ENCODE measurements around the gene APEH.
"Not testable (repeated sequence)": the region's sequence is repeated elsewhere in the genome, so short reads cannot be mapped to it uniquely, and the experiment has no call there.

The APEH gene

GRCh38 chr3:49667701-49668413 lies 6.3 kb upstream of the APEH start:
- DNase-seq: no peak

- no peak for DNase-seq
These were observed 5.7 kb upstream of the APEH start for GRCh38 chr3:49668414-49668797.

- no peak for DNase-seq
These were observed 5.3 kb upstream of the APEH start for GRCh38 chr3:49668861-49669260.

GRCh38 chr3:49669352-49669751 lies 4.8 kb upstream of the APEH start:
- no peak for DNase-seq

DNA sequence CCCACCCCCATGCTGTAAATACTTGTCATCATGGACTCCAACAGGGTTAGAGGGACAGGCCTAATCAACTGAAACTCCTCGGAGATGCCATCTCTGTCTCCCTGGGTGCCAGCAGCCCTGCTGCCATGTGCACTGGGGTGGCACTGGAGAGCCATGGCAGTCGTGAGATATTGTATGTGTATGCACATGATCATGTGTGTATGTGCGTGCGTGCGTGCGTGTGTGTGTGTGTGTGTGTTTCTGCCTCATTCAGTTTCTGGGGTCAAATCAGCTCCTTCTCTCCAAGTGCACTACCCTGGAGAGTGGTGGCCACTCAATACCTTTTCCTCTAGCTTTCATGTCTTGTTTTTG lies 3.2 kb upstream of the APEH start:
- DNase-seq: no peak

GRCh38 chr3:49671291-49672288 lies 2.6 kb upstream of the APEH start:
- DNase-seq: peak; percentile 70

DNA sequence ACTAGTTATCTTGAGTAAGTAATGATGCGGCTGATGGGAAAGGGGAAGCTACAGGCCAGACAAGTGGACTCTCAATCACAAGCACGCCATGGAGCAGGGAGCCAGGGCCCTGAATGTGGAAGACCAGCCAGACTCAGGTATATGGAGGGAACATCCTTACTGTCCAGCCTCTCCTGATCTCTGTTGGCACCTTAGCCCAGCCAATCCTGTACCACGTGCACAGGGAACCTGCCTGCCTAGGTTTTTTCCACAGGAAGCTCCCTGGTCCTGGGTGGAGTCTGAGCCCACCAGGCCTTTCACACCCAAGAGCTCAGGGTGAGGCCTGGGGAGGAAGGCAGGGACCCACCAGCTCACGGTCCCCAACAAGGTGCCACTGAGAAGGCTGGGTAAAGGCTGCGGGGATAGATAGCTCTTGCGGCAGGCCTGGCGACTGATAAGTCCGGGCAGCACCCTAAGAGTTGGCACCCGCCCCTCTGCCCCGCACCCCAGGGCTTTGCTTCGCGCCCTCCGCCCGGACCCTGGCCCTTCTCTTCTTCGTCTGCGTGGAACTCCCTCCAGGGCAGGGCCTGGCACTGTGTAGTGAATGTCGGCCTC lies 933 bp upstream of the APEH start:
- no peak for DNase-seq

- no peak for DNase-seq
These were observed 389 bp downstream of the APEH start for GRCh38 chr3:49674497-49674983.

GRCh38 chr3:49675912-49676311 lies 1.8 kb downstream of the APEH start:
- DNase-seq: no peak

DNA sequence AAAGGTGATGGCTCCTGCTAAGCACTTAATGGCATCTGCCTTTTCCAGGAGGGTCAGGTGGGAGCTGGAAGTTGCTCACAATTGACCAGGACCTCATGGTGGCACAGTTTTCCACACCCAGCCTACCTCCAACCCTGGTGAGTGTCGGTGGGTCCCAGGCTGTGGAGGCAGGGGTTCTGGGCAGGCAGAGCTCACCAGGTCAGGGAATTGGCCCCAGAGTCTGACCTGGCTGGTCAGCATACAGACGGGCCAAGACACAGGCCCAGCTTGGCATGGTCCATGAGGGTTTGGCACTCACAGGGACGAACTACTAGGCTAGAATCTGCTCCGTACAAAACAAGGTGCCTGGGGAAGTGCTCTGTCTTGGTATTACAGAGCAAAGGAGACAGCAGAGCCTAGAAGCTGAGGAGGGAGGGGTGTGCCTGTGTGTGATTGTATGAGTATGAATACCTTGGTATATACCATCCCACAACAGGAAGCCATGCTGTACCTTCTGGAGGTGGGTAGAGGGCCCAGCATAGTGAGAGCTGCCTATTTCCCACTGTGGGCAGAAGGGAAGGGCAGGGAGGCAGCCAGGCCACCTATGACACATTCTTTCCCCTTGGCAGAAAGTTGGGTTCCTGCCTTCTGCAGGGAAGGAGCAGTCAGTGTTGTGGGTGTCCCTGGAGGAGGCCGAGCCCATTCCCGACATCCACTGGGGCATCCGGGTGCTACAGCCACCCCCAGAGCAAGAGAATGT lies 6.5 kb downstream of the APEH start:
- DNase-seq: no peak

- DNase-seq: no peak
These were observed 7.0 kb downstream of the APEH start for GRCh38 chr3:49681232-49681522.

DNA sequence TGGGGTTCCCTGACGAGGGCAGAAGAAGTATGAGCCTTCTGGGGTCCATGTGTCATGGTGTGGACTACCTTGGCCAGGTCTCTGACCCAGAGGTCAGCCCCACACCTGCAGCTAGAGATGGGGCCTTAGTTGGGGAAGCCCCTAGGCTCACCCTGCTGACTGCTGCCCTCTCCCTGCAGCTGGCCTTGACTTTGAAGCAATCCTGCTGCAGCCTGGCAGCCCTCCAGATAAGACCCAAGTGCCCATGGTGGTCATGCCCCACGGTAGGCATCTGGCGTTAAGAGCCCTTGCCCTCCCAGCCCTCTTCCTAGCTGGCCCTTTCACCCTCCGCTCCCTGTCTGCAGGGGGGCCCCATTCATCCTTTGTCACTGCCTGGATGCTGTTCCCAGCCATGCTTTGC lies 7.4 kb downstream of the APEH start:
- no peak for DNase-seq

GRCh38 chr3:49683162-49683561 lies 9.0 kb downstream of the APEH start:
- no peak for DNase-seq

GRCh38 chr3:49684453-49684852 lies 10.3 kb downstream of the APEH start:
- not testable (repeated sequence) for DNase-seq

GRCh38 chr3:49685103-49685502 lies 11.0 kb downstream of the APEH start:
- DNase-seq: not testable (repeated sequence)

GRCh38 chr3:49685846-49686245 lies 11.7 kb downstream of the APEH start:
- not testable (repeated sequence) for DNase-seq

- peak; percentile 73 for DNase-seq
These were observed 12.2 kb downstream of the APEH start for GRCh38 chr3:49686346-49686745.

GRCh38 chr3:49686769-49687423 lies 12.7 kb downstream of the APEH start:
- DNase-seq: peak; percentile 78

DNA sequence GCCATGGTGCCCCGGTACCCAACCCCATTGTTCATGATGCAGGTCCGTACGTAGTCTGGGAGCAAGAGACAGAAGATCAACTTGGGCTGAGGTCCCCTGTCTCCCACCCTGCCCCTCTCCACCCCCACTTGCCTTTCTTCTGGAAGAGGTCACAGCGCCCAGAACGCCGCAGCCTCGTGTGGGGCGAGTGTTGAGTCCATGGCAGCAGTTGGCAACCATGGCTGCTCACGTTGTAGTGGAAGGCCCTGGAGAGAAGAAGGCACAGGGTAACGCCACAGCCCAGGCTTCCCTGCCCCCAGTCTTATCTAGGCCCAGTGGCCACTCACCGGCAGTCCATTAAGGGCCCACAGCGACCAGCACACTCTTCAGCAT lies 13.3 kb downstream of the APEH start:
- DNase-seq: not testable (repeated sequence)

DNA sequence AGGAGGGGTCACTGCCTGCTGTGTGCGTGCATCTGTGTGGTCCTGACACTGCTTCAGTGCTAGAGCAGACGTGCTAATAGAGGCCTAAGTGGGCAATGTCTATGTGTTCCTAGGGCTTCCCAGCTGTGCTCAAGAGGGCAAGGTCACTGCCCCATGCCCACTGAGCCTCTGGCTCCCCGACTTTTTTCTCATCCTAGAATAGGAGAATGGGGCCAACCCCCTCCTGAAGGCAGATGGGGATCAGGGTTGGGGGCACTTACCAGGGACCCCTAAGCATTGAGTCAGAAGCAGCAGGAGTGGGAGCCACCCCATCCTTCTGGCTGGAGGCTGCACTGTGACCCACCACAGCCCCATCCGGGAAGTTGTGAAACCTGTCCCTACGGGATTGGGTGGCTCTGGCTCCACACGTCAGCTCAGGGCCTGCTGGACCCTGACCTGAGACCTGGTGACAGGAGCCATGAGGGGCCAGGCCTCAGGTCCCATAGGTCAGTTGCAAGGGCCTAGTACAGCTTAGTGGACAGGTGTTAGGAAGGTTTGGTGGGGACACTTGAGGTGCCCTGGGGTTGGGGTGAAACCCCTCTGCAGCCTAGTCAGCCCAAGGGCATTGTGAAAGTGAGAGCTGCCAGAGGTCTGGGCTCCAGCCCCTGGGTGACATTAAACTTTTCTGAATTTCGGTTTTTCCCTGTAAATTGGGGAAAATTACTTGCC lies 14.3 kb downstream of the APEH start:
- peak; percentile 40 for DNase-seq
